K562 (cell line): Measurements from ENCODE around the gene KLF1. TPM values are rescaled to one million over a fixed set of nuclear protein-coding genes. Genes with fewer than 3 reads are reported as not detected.

ENCODE experiments used
- ATAC-seq: fragments of 200-7000 bp; cut with Tn5 transposase; 3 replicates; pipeline ENCODE4 v1.9.1; 2020; ENCODE audit warnings: moderate library complexity
- BruUV-seq: library from RNA; stranded (reverse); fragments of 400-500 nt; replicated peaks from 2 replicates; lab custom pipeline; 2021; lab: Mats Ljungman, UMichigan
- CTCF ChIA-PET: fragments of 300-600 bp; formaldehyde crosslinking; extraction: SDS; loops from one replicate; lab custom pipeline; 2021; ENCODE audit warnings: low intra/inter-chr PET ratio; lab: Yijun Ruan, JAX
- POLR2A ChIA-PET: fragments of 300-600, 350-650 bp; sonication (Branson Sonifier 250); formaldehyde crosslinking; extraction: SDS; loops from one replicate; lab custom pipeline; 2021; ENCODE audit warnings: antibody characterized with exemption, inconsistent platforms; lab: Yijun Ruan, JAX
- DNase-seq, 4 experiments: peaks; one replicate each; pipeline versions ENCODE4 v3.0.0 to v3.0.0-alpha.2; 2011 to 2018; ENCODE audit warnings: low spot score in 3 of 4, mixed read lengths in 3 of 4; ENCODE audit errors: extremely low read depth in 1 of 4
- FAIRE-seq: peaks from 2 replicates; lab custom pipeline; 2011; peaks lifted over from hg19 to GRCh38; lab: Jason Lieb, UNC
- H2AFZ ChIP-seq: 2 replicates; pipeline ENCODE4 v1.6.0; 2011; ENCODE audit warnings: low read depth, low read length, control low read depth, inconsistent platforms
- H3K27ac ChIP-seq: fragments of 200-600 bp; 3 replicates; pipeline ENCODE4 v1.8.0; 2011; ENCODE audit warnings: low read depth, mild to moderate bottlenecking, control low read depth, inconsistent platforms, low read length, moderate library complexity, mixed read lengths; ENCODE audit errors: extremely low read depth
- H3K27me3 ChIP-seq, 2 experiments: fragments of 300-600 bp in 1 of 2; 2 replicates in 1 of 2; 3 replicates in 1 of 2; pipeline versions ENCODE4 v1.6.0 to v1.8.0; 2011; ENCODE audit warnings: inconsistent platforms in 2 of 2, low read length in 2 of 2, mild to moderate bottlenecking in 1 of 2, mixed read lengths in 1 of 2, moderate library complexity in 1 of 2; ENCODE audit not compliant: control insufficient read depth in 2 of 2, insufficient read depth in 2 of 2
- H3K36me3 ChIP-seq: fragments of 300-600 bp; 3 replicates; pipeline ENCODE4 v1.8.0; 2011; ENCODE audit warnings: mild to moderate bottlenecking, low read length, inconsistent platforms; ENCODE audit not compliant: control insufficient read depth, insufficient read depth
- H3K4me1 ChIP-seq, 2 experiments: fragments of 200-600 bp in 1 of 2; replicated peaks in 1 of 2; 2 replicates in 1 of 2; 3 replicates in 1 of 2; pipeline versions ENCODE4 v1.5.1 to v1.8.0; 2011; ENCODE audit warnings: inconsistent platforms in 2 of 2, low read length in 2 of 2, mild to moderate bottlenecking in 1 of 2, mixed read lengths in 1 of 2, moderate library complexity in 1 of 2; ENCODE audit not compliant: control insufficient read depth in 2 of 2, insufficient read depth in 2 of 2
- H3K4me2 ChIP-seq: 2 replicates; pipeline ENCODE4 v1.6.1; 2011; ENCODE audit warnings: low read length, control low read depth, inconsistent platforms, mixed read lengths; ENCODE audit not compliant: insufficient read depth
- H3K4me3 ChIP-seq: fragments of 200-600 bp; sonication (generic), shearing (Covaris generic); 2 replicates; pipeline ENCODE4 v1.5.1; 2016; ENCODE audit warnings: control low read depth, inconsistent platforms
- H3K79me2 ChIP-seq: fragments of 200-600 bp; 3 replicates; pipeline ENCODE4 v1.8.0; 2011; ENCODE audit warnings: low read length, inconsistent platforms; ENCODE audit not compliant: control insufficient read depth, insufficient read depth
- H3K9ac ChIP-seq, 2 experiments: 2 replicates each; pipeline versions ENCODE4 v1.6.0 to v1.6.1; 2011; ENCODE audit warnings: low read depth in 2 of 2, low read length in 2 of 2, control low read depth in 1 of 2, inconsistent platforms in 1 of 2, mild to moderate bottlenecking in 1 of 2, mixed read lengths in 1 of 2; ENCODE audit not compliant: insufficient read depth in 1 of 2
- H3K9me1 ChIP-seq: one replicate; pipeline ENCODE4 v1.6.0; 2011; ENCODE audit warnings: inconsistent platforms, mild to moderate bottlenecking, low read length, moderate library complexity; ENCODE audit not compliant: control insufficient read depth, insufficient read depth
- H3K9me3 ChIP-seq: replicated peaks from 2 replicates; pipeline ENCODE4 v1.5.1; 2011; ENCODE audit warnings: low read depth, low read length, inconsistent platforms; ENCODE audit not compliant: control insufficient read depth, insufficient read depth
- H4K20me1 ChIP-seq: replicated peaks from 2 replicates; pipeline ENCODE4 v1.6.1; 2011; ENCODE audit warnings: low read length, inconsistent platforms, mixed read lengths; ENCODE audit not compliant: control insufficient read depth, insufficient read depth
- BCL6 ChIP-seq: fragments of 250-450 bp; sonication (Bioruptor Pico); IDR thresholded peaks from 2 replicates; pipeline ENCODE4 v1.4.0; 2020
- CBX3 ChIP-seq, 2 experiments: IDR thresholded peaks; 1 replicate in 1 of 2; 2 replicates in 1 of 2; pipeline ENCODE4 v1.6.1; 2012; ENCODE audit warnings: inconsistent platforms in 2 of 2, low read length in 2 of 2, borderline replicate concordance in 1 of 2, control low read depth in 1 of 2
- CTCF ChIP-seq, 3 experiments: IDR thresholded peaks in 2 of 3; conservative IDR thresholded peaks in 1 of 3; 2 replicates each; pipeline ENCODE4 v1.5.1; 2011 to 2012; ENCODE audit warnings: low read length in 3 of 3, mild to moderate bottlenecking in 3 of 3, control low read depth in 2 of 3, improper control_type of control experiment in 1 of 3, inconsistent platforms in 1 of 3, low read depth in 1 of 3, mixed read lengths in 1 of 3, moderate library complexity in 1 of 3; ENCODE audit not compliant: insufficient read depth in 2 of 3
- GTF2E2 ChIP-seq: fragments of 200-800 bp; sonication (Bioruptor generic); IDR thresholded peaks from 2 replicates; pipeline ENCODE4 v1.6.1; 2016; ENCODE audit warnings: missing genetic modification characterization, missing compliant biosample characterization
- HCFC1 ChIP-seq: IDR thresholded peaks from 2 replicates; pipeline ENCODE4 v1.6.1; 2012; ENCODE audit warnings: low read depth, low read length, improper control_type of control experiment
- IFI16 ChIP-seq: fragments of 250-450 bp; sonication (Bioruptor Pico); IDR thresholded peaks from 2 replicates; pipeline ENCODE4 v2.1.2; 2022; ENCODE audit warnings: mild to moderate bottlenecking, inconsistent platforms
- JUND ChIP-seq, 2 experiments: IDR thresholded peaks; 2 replicates in 1 of 2; 3 replicates in 1 of 2; pipeline ENCODE4 v1.6.1; 2011; ENCODE audit warnings: borderline replicate concordance in 2 of 2, low read depth in 2 of 2, low read length in 2 of 2, improper control_type of control experiment in 1 of 2, missing biosample characterization in 1 of 2, missing genetic modification characterization in 1 of 2, missing genetic modification reagents in 1 of 2
- MYC ChIP-seq, 2 experiments: fragments of 250-450 bp in 1 of 2; sonication (Bioruptor Pico) in 1 of 2; IDR thresholded peaks; 2 replicates each; pipeline versions ENCODE4 v1.5.1 to v1.6.1; 2012 to 2021; ENCODE audit warnings: low read depth in 2 of 2, borderline replicate concordance in 1 of 2, improper control_type of control experiment in 1 of 2, low read length in 1 of 2, mild to moderate bottlenecking in 1 of 2, moderate library complexity in 1 of 2
- NFIC ChIP-seq: fragments of 450-650 bp; IDR thresholded peaks from 2 replicates; pipeline ENCODE4 v1.6.1; 2017; ENCODE audit warnings: mild to moderate bottlenecking, inconsistent platforms
- POLR3G ChIP-seq: IDR thresholded peaks from 2 replicates; pipeline ENCODE4 v1.6.1; 2011; ENCODE audit not compliant: insufficient read length, insufficient replicate concordance; ENCODE audit errors: extremely low read depth
- RAD21 ChIP-seq, 2 experiments: fragments of 250-450 bp in 1 of 2; fragments of 450-650 bp in 1 of 2; sonication (Bioruptor Pico) in 1 of 2; formaldehyde crosslinking in 1 of 2; IDR thresholded peaks in 1 of 2; conservative IDR thresholded peaks in 1 of 2; 2 replicates each; pipeline versions ENCODE4 v1.4.0 to v1.8.0; 2020 to 2022; ENCODE audit warnings: mild to moderate bottlenecking in 2 of 2, moderate library complexity in 1 of 2
- RBM25 ChIP-seq: fragments of 200-400 bp; formaldehyde crosslinking; IDR thresholded peaks from 2 replicates; pipeline ENCODE4 v1.6.1; 2018; ENCODE audit warnings: low read length, low read depth, moderate library complexity; ENCODE audit not compliant: severe bottlenecking
- SAFB2 ChIP-seq: fragments of 200-400 bp; formaldehyde crosslinking; IDR thresholded peaks from 2 replicates; pipeline ENCODE4 v1.6.1; 2018; ENCODE audit warnings: borderline replicate concordance, low read length, low read depth, moderate library complexity; ENCODE audit not compliant: severe bottlenecking
- SAP30 ChIP-seq: fragments of 200-600 bp; sonication (generic); IDR thresholded peaks from 2 replicates; pipeline ENCODE4 v1.6.1; 2012; ENCODE audit warnings: borderline replicate concordance, low read depth, mild to moderate bottlenecking, moderate library complexity, low read length, control low read depth, inconsistent platforms; ENCODE audit not compliant: insufficient read depth, poor library complexity, severe bottlenecking
- ZNF124 ChIP-seq: sonication (generic); formaldehyde crosslinking; IDR thresholded peaks from 2 replicates; pipeline ENCODE4 v1.8.1; 2022; ENCODE audit warnings: missing genetic modification reagents
- ZNF311 ChIP-seq: fragments of 250-450 bp; sonication (Bioruptor Pico); IDR thresholded peaks from 2 replicates; pipeline ENCODE4 v1.4.0; 2020; ENCODE audit warnings: mild to moderate bottlenecking, moderate library complexity
- ZNF696 ChIP-seq: fragments of 250-450 bp; sonication (Bioruptor Pico); conservative IDR thresholded peaks from 2 replicates; pipeline ENCODE4 v1.4.0; 2020; ENCODE audit warnings: mild to moderate bottlenecking, moderate library complexity
- ZNF77 ChIP-seq: fragments of 250-450 bp; sonication (Bioruptor Pico); IDR thresholded peaks from 2 replicates; pipeline ENCODE4 v1.5.0; 2020
- WGBS: fragments of 100-300 bp; shearing (Covaris generic); methylation state at CpG from one replicate; pipeline ENCODE4 v1.1.6; 2016; ENCODE audit warnings: low coverage, mixed read lengths; ENCODE audit not compliant: insufficient coverage; ENCODE audit errors: missing lambda C conversion rate; 5-methylcytosine and 5-hydroxymethylcytosine counted together
- in situ Hi-C: fragments of 300-500 bp; cut with MboI; formaldehyde crosslinking; loops from 4 replicates; pipeline ENCODE4 v1.15.0; 2018; ENCODE audit warnings: inconsistent platforms, mixed read lengths
- intact Hi-C: fragments of 100-400 bp; cut with micrococcal nuclease; formaldehyde crosslinking; loops from 2 replicates; pipeline ENCODE4 v1.14.2; 2022
- polyA plus RNA-seq, 8 experiments: library from polyadenylated mRNA; depleted of rRNA in 4 of 8; stranded (reverse) in 5 of 8; unstranded in 3 of 8; fragments of >200 nt; fragmentation: Nextera tagmentation in 2 of 8; fragmentation: Illumina TruSeq in 1 of 8; extraction: Ambion mirVana in 2 of 8; extraction: Trizol in 1 of 8; gene quantifications; 2 replicates each; pipeline versions ENCODE4 v1.2.1 to v1.2.3, GENCODE V29; 2011 to 2014; ENCODE audit warnings: inconsistent platforms in 1 of 8, missing spikeins in 1 of 8
- total RNA-seq, 7 experiments: library from RNA; depleted of rRNA in 6 of 7; stranded (reverse); fragments of >200 nt in 6 of 7; fragmentation: Illumina TruSeq in 2 of 7; extraction: Trizol in 2 of 7; gene quantifications; 2 replicates each; pipeline versions ENCODE4 v1.2.1 to v1.2.3, GENCODE V29; 2011 to 2021; ENCODE audit warnings: low replicate concordance in 1 of 7

The KLF1 gene
- total and polyA plus RNA-seq, 9 of the 15 experiments (the other 6 are each of a cell fraction or from before 2014, with no cell fraction given) = 8.4 to 163 (median 47.3) TPM

GRCh38 chr19:12864721-12865715 is 22.0 kb downstream of the KLF1 start:
- peaks cover 8 to 35% of the 10 kb centered on the region in 2 experiments; a peak in 4 of 5 replicates for H3K4me1 ChIP-seq
- H2AFZ ChIP-seq = no peak overlapping the region
- ATAC-seq (no peak), FAIRE-seq (no peak), DNase-seq (no peak)
- H3K79me2 ChIP-seq = no peaks in the 10 kb centered on the region
- no peaks in the 10 kb centered on the region for H3K36me3 ChIP-seq
- no peak overlapping the region for H3K4me3 ChIP-seq
- H3K4me2 ChIP-seq = no peak overlapping the region
- intact Hi-C loops = no loop called here
- CTCF ChIA-PET = interaction anchor here (0.6 kb wide), 2 partner anchors 100 to 229 kb away, joined by 3 read pairs; no protein-coding TSS in a partner anchor
- H4K20me1 ChIP-seq = no peaks in the 10 kb centered on the region; the same call in 1 of the 2 replicates
- POLR2A ChIA-PET = interaction anchor here (0.7 to 1.5 kb wide), 3 partner anchors 12 to 179 kb away, joined by 3 to 4 read pairs (median 4); no protein-coding TSS in a partner anchor
- H3K9me1 ChIP-seq = no peaks in the 10 kb centered on the region
- H3K9me3 ChIP-seq = no peaks in the 10 kb centered on the region
- no peak overlapping the region for H3K27ac ChIP-seq
- no TSS peak for BruUV-seq
- 60% methylated on average over 34 of the region's 34 CpGs for WGBS
- H3K9ac ChIP-seq = no peak overlapping the region
- no peaks in the 10 kb centered on the region for H3K27me3 ChIP-seq
- in situ Hi-C loops = no loop called here
- TF ChIP-seq JUND (IDR thresholded peaks at IDR 0.05; ENCODE audit: borderline replicate concordance, low read depth, low read length) = no peak
- TF ChIP-seq JUND (tag; IDR thresholded peaks at IDR 0.05; ENCODE audit: borderline replicate concordance, low read depth, low read length) = no peak
- TF ChIP-seq CBX3 (IDR thresholded peaks at IDR 0.05; ENCODE audit: borderline replicate concordance in 1 of 2, low read length in 2 of 2) = no peak
- TF ChIP-seq ZNF77 (CRISPR knock-in tag) = no peak
- no peak for TF ChIP-seq SAFB2
- TF ChIP-seq BCL6 (CRISPR knock-in tag) = no peak
- TF ChIP-seq GTF2E2 (tag) = no peak
- no peak for TF ChIP-seq ZNF124 (CRISPR knock-in tag)
- TF ChIP-seq RAD21 (CRISPR knock-in tag; conservative IDR thresholded peaks at IDR 0.05 in 1 of 2, IDR thresholded peaks at IDR 0.05 in 1 of 2) = peak in 1 of 2 experiments; percentile 33; a peak in 2 of 4 replicates
- TF ChIP-seq RBM25 = peak; percentile 22
- no peak for TF ChIP-seq HCFC1
- no peak for TF ChIP-seq SAP30
- peak; percentile 51 for TF ChIP-seq NFIC
- no peak for TF ChIP-seq ZNF696 (CRISPR knock-in tag)
- no peak for TF ChIP-seq IFI16 (CRISPR knock-in tag)
- peak; percentile 36 to 52 (median 49); a peak in 5 of 6 replicates for TF ChIP-seq CTCF (IDR thresholded peaks at IDR 0.05 in 2 of 3, conservative IDR thresholded peaks at IDR 0.05 in 1 of 3; ENCODE audit: insufficient read depth in 2 of 3, low read depth in 1 of 3, low read length in 3 of 3)
- TF ChIP-seq MYC (IDR thresholded peaks at IDR 0.05; ENCODE audit: low read depth, low read length) = no peak
- TF ChIP-seq MYC (CRISPR knock-in tag; IDR thresholded peaks at IDR 0.05; ENCODE audit: borderline replicate concordance, low read depth) = no peak
- TF ChIP-seq POLR3G = no peak
- no peak for TF ChIP-seq ZNF311
